HG02759 (cell line): ENCODE results near the gene SLC13A4.
"Not testable (repeated sequence)": the region's sequence is repeated elsewhere in the genome, so short reads cannot be mapped to it uniquely, and the experiment has no call there.

Source experiments
- ATAC-seq: cut with Tn5 transposase; IDR thresholded peaks from one replicate; pipeline ENCODE4 v1.9.1; 2021; ENCODE audit warnings: mild to moderate bottlenecking, moderate library complexity; ENCODE audit not compliant: unreplicated experiment

The SLC13A4 gene

DNA sequence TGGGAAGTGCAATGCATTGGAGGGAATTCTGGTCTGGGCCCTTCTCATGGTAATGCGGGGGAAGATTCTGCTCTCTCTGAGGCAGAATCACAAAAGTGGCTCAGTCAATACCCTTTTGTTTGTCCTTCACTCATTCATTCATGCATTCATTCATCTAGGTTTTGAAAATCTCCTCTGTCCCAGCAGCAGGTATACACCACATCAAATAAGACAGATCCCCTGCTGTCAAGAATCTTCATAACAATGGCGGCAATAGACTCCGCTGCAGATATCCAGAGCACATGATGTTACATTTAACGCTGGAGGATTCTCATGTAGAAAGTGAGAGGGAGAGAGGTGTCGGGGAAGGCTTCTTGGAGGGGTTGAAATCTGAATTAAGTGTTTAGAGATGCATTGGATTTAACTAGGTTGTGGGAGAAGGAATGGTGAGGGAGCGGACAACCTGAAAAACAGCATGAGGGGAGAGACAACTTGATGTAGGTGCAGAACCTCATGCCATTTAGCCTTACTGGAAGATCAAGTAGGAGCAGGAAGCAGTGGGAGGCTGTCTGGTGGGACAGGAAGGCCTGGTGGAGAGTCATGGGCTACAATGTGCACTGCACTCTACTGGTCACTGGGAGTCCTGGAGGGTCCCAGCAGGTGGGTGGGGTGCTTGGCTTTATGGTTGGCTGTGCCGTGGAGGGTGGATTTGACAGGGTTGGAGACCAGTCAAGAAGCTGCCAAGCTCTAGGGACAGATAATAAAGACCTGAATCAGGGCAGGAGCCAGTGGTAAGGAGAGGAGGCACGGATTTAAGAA, 25.8 kb upstream of the SLC13A4 start:
- no peak for ATAC-seq

DNA sequence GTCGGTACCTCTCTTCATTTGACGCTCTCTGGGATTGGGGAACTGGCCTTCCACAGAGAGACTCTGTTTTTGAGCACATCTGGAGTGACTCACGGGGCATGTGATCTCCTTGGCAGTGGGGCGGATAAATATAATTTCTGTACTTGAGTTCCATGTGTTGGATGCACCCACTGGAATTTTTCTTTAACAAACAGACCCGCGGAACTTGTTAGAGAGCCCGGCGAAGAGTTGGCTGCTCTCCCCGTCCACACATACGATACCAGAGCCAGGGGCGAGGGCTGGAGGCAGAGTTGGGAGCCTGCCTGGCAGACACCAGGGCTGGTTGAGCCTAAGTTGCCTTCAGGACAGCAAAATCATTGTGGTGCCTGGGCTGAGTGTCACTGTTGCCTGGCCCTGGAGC, 20.8 kb upstream of the SLC13A4 start, which contains the start of gene FAM180A:
TSS of gene FAM180A (minus strand) at position 44 of the 400 bp plus-strand sequence. CDS start 233 bp downstream, outside the sequence.
- no peak for ATAC-seq

DNA sequence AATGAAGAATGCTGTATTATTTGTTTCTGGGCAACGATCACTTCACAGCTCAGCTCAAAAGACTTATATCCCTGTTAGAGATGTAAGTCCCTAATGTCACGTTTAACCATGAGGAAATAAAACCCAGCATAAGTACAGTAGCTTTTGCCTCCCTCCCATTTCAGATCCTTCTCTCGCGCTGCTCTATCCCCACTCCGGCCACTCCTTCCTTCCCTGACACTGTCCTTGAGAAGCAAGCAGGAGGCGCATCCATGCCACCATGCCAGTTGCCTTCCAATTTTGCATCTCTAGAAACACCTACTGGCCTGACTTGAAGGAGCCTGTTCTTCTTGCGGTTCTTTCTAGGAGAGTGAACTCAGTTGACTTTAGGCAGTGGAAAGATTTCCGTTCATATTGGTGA, 19.4 kb upstream of the SLC13A4 start:
- no peak for ATAC-seq

DNA sequence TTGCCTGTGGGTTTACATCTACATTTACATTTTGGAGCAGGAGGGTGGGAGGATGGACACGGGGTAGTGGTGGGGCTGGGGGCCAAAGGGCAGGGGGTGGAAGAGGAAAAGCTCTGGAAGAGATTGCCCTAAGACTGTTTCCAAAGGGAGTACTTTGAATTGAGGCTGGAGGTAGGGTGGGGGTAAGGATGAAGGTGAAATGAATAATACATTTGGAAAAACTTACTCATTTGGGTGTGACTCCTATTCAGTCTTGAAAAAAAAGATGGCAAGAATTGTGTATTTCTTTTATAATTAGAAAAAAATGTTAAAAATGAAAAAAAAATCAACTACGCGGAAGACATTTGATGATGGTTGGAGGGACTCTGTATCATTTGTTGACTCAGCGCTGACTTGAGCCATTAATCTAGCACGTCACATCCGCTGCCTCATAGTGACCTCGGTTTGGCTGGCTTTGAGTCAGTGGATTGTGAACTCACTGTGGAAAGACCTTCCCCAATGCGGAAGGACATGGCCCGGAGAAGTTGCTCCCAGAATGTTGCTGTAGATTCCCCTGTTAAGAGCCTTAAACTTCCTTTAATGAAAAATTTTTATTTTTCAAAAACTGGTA, 17.8 kb upstream of the SLC13A4 start:
- ATAC-seq, result no peak

DNA sequence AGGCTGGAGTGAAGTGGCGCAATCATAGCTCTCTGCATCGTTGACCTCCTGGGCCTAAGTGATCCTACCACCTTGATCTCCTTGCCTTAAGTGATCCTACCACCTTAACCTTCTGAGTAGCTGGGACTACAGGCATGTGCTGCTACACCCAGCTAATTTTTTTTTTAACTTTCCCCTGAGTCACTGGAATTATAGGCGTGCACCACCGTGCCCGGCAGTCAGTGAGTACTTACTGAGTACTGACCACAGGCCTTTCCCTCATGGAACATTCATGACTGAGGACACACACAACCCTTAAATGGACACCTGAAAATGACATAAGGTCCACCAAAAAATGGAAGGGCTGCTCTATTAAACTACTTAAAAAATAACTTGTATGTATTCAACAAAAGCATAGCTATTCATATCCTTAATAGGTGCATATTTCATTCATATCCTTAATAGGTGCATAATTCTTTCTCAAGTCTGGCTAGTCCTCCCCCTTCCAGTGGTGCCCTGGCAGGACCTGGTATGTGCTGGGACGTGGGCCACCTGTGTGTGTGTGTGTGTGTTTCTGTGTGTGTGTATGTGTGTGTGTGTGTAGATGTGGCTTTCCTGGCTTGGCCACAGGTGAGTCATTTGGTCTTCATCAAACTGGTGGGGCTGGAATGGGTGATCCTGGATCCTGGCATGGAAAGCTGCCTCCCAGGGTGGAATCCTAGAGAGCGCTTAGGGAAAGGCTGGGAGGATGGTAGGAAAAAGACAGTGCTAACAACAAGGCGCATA, 17.1 kb upstream of the SLC13A4 start:
- no peak for ATAC-seq

DNA sequence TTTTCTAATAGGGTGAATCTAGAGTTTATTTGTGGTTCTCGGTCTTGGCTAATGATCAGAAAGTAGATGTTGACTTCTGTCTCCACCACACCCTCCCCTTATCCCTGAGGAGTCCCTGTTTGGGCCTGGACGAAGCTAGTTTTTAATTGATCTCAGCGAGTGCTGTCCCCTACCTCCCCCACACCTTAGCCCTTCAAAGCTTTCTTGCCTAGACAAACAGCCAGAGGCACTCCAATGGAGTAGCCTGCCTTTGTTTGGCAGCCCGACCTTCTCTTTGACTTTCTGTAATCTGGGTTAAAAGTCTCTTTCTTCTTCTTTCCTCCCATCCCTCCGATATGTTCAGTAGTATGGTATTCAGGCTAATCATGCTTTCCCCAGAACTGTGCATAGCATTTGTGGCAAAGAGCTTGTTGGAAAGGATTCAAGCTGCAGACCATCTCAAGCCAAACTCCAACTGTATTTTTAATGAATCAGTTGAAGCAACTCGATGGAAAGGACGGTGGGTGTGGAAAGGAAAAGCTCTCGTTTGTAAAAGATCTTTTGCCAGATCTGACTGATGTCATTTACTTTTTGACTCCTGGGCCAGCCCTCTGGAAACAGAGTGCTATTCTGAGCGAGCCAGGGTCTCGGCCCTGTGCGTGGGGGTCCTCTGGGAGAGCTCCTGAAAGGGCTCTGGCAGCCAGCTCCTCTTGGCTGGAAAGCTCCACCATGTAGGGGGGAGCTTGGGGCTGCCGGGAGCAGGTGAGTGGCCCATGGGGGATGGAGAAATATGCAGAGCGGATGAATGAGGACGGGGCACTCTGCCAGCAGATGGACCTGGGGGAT, 16.1 kb upstream of the SLC13A4 start:
- ATAC-seq, result no peak

DNA sequence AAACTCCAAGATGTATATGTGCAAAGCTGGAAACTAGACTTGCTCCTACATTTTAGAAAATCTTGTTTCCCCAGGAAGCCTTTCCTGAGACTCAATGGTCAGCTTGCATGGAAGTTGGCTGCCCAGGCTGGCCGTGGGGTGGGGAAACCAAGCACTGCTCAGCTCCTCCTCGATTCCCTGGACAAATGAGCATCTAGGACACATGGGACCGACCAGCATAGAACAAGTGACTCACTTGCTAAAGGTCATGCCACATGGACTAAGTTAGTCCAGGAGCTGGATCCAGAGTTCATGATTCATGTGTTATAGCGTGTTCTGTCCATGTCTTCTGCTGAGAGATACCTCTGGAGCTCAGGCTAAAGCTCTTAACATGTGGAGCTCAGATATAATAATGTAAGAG, 14.4 kb upstream of the SLC13A4 start:
- ATAC-seq, result no peak

DNA sequence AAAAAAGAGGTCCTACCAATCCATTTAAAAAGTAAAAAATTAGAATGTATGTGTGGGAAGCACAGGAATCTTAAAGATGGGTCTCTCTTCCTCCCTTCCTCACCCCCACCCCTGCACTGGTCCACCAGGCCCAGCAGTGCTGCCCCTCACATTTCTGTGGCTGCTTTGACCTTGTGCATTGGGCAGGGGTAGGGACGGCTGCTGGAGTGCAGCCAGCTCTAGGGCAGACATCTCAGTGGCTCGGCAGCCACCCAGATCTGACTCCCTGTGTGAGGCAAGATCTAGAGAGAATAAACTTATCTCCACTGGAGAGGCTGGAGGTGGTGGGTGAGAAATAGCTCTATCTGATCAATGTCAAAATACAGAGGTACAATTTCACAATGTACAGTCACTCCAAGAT, 13.9 kb upstream of the SLC13A4 start:
- ATAC-seq, result no peak

DNA sequence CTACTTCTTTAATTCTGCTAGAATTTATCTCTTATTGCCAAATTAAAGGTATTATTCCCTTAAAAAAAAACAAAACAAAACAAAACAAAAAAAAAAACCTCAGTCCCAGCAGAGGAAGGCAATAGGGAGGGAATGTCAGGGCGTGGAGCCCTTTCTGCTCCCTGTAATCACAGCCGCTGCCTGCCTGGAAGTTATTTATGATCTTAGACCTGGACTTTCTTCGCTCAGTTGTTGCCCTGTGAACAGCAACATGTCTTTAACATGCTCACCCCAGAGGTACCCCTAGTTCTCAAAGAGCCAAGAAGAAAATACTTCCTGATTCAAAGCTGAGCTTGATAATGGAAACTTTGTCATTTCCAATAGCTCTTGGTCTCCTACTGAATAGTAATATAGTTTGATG, 12.9 kb upstream of the SLC13A4 start:
- ATAC-seq, result no peak

DNA sequence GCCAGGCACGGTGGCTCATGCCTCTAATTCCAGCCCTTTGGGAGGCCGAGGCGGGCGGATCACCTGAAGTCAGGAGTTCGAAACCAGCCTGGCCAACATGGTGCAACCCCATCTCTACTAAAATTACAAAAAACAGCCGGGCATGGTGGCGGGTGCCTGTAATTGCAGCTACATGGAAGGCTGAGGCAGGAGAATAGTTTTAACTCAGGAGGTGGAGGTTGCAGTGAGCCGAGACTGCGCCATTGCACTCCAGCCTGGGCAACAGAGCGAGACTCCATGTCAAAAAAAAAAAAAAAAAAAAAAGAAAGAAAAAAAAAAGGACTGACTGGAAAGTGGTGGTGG, 9.3 kb upstream of the SLC13A4 start:
- not testable (repeated sequence) for ATAC-seq

DNA sequence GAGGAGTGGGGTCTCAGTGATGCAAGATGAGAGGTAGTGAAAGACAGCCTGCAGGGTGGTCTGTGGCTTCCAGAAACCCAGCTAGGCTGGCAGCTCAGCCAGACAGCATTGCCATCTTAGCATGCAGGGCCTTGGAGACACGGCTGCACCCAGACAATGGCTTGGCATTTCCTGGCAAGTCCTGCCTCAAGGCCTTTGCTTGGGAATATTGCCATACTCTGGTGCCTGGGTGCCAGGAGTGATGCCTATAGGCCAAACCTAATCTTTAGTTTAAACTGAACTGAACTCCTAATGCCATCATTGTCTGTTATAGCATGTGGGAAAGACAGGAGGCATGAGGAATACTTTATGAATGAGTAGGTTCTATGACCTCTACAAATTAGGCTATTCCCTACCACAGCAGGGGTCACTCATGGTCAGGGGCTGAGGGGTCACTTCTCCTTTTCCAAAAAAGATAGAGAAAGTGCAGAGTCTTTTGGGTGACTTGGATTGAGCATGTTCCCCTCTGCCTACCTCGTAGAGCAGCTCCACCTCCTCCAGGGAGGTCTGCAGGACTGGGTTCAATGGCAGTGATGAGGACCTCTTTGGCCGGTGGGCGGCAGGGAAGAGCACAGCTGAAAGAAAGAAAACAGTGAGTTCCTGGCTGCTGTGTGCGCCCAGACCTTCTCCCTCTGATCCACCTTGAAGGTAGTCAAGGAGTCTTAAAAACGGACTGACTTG, 8.8 kb upstream of the SLC13A4 start:
- no peak for ATAC-seq

DNA sequence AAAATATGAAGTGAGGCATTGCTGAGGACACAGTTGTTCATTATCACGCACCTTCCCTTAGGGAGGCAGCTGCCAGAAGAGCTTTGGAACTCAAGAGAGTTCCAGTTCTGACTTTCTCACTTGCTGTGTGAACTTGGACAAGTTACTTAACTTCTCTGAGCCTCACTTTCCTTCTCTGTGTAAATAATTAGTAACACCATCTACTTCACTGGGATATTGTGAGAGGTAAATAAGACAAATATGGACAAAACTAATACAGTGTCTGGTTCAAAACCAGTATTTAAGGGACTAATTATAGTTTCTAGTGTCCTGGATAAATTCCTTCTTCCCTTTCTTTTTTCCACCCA, 6.3 kb upstream of the SLC13A4 start:
- no peak for ATAC-seq

DNA sequence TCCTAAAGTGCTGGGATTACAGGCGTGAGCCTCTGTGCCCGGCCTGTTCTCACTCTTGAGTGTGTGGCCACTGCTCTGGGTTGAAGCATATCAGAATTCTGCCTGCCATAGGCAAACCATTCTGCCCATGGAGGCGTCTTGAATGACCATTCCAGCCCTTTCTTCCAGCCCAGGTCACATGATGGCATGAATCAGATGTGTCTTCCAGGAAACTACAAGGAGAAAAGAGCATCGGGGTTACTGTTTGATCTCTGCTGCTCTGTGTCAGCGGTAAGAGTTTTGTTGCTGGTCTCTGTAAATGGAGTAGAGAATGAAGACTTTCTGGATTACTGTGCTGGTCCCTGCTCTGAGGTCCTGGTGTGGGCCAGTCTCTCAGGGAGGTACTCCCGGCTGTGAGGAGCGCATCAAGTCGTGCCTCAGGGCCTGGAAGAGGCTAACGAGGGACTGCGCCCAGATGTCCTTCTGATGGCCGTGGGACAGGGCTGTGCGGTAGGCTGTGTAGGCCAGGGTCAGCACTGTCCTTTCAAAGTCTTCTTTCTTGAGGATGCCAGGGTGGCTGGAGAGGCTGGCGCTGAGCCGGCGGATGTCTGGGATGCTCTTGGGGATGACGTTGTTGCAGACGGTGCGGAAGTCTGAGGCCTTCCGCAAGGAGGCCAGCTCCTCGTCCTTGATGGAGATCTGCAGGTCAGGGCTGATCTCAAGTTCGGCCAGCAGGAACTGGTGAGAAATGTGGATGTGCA, 5.8 kb upstream of the SLC13A4 start:
- no peak for ATAC-seq

DNA sequence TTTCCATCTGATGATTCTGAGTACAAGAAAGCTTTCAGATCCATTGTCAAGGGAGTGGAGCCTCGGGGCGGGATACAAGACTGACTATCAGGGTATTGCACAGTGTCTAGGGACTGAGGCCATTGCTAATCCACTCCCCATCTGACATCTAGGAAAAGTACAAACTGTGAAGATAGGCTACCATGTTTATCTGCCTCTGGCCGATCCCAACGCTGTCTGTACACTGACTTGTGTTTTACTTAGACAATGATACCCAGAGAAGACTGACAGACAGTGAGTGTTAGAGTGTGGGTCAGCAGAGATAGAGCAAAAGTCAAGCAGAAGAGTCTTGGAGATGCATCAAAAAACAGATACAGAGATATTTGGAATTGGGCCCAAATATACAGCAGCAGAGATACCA, 3.1 kb upstream of the SLC13A4 start:
- ATAC-seq, result no peak

DNA sequence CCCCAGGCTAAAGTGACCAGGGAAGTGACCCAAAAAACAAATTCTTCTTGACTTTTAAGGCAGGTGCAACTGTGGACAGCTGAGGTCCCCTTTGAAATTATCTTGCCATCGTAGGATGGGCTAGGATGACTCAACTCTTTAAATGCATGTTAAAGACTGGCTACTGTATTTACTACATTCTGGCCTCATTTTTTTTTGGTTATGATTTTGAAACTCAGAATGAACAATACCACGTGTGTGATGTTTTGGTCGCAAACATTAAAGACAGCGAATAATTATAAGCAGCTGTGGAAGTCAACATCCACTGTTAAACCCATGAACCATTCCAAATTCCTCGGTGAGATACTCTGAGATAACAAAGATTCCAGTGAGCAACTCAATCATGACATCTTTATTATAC, 1.2 kb upstream of the SLC13A4 start:
- no peak for ATAC-seq

DNA sequence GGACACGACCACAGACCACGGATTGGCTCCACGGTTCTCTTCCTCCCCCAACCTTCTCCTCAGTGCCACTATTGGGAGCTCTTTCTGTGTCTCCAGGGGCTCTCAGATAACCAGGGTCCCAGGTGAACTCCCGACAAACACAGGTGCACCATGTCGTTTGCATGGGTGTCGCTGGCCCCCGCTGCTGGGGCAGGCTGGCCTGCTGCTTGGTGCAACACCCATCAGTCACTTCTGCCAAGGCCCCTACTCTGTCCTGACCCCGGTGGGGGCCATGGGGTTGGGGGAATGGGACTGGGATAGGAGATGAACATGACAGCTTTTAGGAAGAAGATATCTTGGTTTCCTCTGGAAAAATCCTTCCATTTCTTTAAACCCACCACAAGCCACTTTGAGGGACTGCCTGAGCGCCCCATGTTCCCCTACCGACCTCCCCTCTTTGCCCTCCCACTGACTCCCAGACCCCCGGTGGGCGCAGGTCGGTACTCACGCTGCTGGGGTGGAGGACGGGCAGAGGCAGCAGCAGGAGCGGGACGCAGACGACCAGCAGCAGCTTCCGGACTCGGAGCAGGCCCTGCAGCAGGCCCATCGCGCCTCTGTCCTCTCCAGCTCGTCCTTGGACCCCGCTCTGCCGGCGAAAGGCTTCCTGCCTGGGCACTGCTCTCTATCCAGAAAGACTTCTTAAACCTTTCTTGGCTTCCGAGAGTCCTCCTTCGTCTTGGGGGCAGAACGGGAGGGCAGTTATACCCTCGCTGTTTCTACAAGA, 894 bp downstream of the SLC13A4 start:
- ATAC-seq, result no peak

DNA sequence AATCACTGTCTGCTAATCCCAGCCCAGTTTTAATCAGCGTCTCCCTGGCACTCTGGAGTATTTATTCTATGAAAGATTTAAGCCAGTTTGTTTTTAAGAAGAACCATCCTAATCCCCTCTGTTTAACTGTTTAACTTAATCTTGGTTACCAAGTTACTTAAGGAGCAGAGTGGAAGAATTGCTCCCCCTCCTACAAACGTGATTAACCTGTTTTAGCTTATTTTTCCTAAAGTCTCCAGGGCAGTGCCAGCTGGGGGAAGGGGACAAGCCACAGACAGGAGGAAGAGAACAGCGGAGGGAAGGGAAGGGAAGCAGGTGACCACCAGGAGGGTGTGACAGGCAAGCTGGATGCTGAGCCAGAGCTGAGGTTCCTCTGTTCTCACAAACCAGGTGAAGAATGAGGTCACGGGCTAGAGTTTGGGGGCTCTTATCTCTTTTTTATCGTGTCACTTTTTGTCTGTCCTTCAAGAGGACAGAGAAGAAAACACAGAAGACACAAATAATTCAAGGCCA, 1.7 kb downstream of the SLC13A4 start:
- ATAC-seq, result no peak

DNA sequence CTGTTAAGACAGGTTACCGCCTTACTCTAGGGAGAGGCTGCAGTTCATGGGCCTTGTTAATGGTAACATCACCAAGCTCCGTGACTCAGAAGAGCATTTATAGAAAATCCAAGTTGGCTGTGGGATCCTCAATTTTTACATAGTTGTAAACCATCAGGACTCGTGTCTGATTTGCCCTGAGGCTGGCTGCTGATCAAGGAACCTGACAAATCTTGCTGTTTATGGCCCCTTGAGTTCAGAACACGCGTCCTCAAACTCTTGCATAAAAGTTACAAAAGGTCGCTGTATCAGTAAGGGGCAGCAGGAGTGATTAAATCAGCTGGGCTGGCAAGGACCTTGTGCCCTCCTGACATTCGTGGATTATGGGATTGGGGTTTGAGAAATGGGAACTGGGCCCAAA, 4.6 kb downstream of the SLC13A4 start:
- no peak for ATAC-seq
